Ishikawa (cell line): Measurements from ENCODE around the gene CTSC.

Experiments used
- CREB1 ChIP-seq: IDR thresholded peaks from 2 replicates; pipeline ENCODE4 v1.6.1; 2012; ENCODE audit warnings: low read depth
- EGR1 ChIP-seq: IDR thresholded peaks from 2 replicates; pipeline ENCODE4 v1.6.1; 2012
- EP300 ChIP-seq: IDR thresholded peaks from 2 replicates; pipeline ENCODE4 v1.6.1; 2012; ENCODE audit warnings: borderline replicate concordance
- FOXM1 ChIP-seq: IDR thresholded peaks from 2 replicates; pipeline ENCODE4 v1.6.1; 2012; ENCODE audit warnings: low read depth, borderline replicate concordance
- MAX ChIP-seq: IDR thresholded peaks from 2 replicates; pipeline ENCODE4 v1.6.1; 2012
- NFIC ChIP-seq: IDR thresholded peaks from 2 replicates; pipeline ENCODE4 v1.6.1; 2012
- RAD21 ChIP-seq: IDR thresholded peaks from 2 replicates; pipeline ENCODE4 v1.6.1; 2012; ENCODE audit warnings: low read depth
- REST ChIP-seq: IDR thresholded peaks from 2 replicates; pipeline ENCODE4 v1.6.1; 2012; ENCODE audit warnings: low read depth, mild to moderate bottlenecking
- TAF1 ChIP-seq: IDR thresholded peaks from 2 replicates; pipeline ENCODE4 v1.6.1; 2012; ENCODE audit warnings: low read depth, mild to moderate bottlenecking
- TCF12 ChIP-seq: IDR thresholded peaks from 2 replicates; pipeline ENCODE4 v1.6.1; 2012; ENCODE audit warnings: low read depth
- TEAD4 ChIP-seq: IDR thresholded peaks from 2 replicates; pipeline ENCODE4 v1.6.1; 2012
- USF1 ChIP-seq: IDR thresholded peaks from 2 replicates; pipeline ENCODE4 v1.6.1; 2012
- YY1 ChIP-seq: IDR thresholded peaks from 2 replicates; pipeline ENCODE4 v1.6.1; 2012; ENCODE audit warnings: low read depth
- ZBTB7A ChIP-seq: IDR thresholded peaks from 2 replicates; pipeline ENCODE4 v1.6.1; 2012; ENCODE audit warnings: low read depth

GRCh38 chr11:88352139-88352538 lies 14.6 kb upstream of the CTSC start:
- TF ChIP-seq EGR1 (no peak), EP300 (no peak), YY1 (no peak), USF1 (no peak), RAD21 (no peak), FOXM1 (no peak), CREB1 (no peak), TCF12 (no peak), MAX (no peak), REST (no peak), TAF1 (no peak), TEAD4 (no peak), NFIC (no peak), ZBTB7A (no peak)
